Activated CD4-positive, alpha-beta T cell treated with anti-CD3 and anti-CD28 coated beads for 36 hours (primary cell): ENCODE results near the gene MPP4. TPM values are rescaled to one million over a fixed set of nuclear protein-coding genes. Genes with fewer than 3 reads are reported as not detected.

Experiments
- ATAC-seq: fragments of 200-7000 bp; cut with Tn5 transposase; one replicate; pipeline ENCODE4 v1.10.0; 2021; ENCODE audit warnings: mild to moderate bottlenecking, moderate library complexity
- CTCF ChIA-PET: fragments of 350-600 bp; sonication (Branson Sonifier 250); formaldehyde crosslinking; loops from one replicate; lab custom pipeline; 2021; ENCODE audit warnings: antibody characterized with exemption; lab: Charles Lee
- POLR2A ChIA-PET: fragments of 350-600 bp; sonication (Branson Sonifier 250); formaldehyde crosslinking; loops from one replicate; lab custom pipeline; 2021; ENCODE audit warnings: antibody characterized with exemption, inconsistent platforms; lab: Charles Lee
- DNase-seq: peaks from one replicate; pipeline ENCODE4 v3.0.0-alpha.2; 2020
- H3K27ac Mint-ChIP-seq: one replicate; pipeline ENCODE4 v1.8.0; 2021; ENCODE audit warnings: mixed read lengths
- H3K27me3 Mint-ChIP-seq: one replicate; pipeline ENCODE4 v1.8.0; 2021; ENCODE audit warnings: mixed read lengths
- H3K36me3 Mint-ChIP-seq: one replicate; pipeline ENCODE4 v1.8.0; 2021; ENCODE audit warnings: low read depth, mixed read lengths
- H3K4me1 Mint-ChIP-seq: one replicate; pipeline ENCODE4 v1.8.0; 2021; ENCODE audit warnings: mixed read lengths
- H3K4me3 Mint-ChIP-seq: one replicate; pipeline ENCODE4 v1.8.0; 2021; ENCODE audit warnings: mild to moderate bottlenecking, moderate library complexity, mixed read lengths
- H3K9me3 Mint-ChIP-seq: one replicate; pipeline ENCODE4 v1.8.0; 2021; ENCODE audit warnings: low read depth, mixed read lengths
- intact Hi-C, 2 experiments: fragments of 100-400 bp; cut with DNase I in 1 of 2; cut with micrococcal nuclease in 1 of 2; formaldehyde crosslinking; loops; one replicate each; pipeline versions ENCODE4 v1.14.2 to v1.15.1; 2022 to 2024; cut with DNase I, micrococcal nuclease
- total RNA-seq, 2 experiments: library from RNA; stranded (reverse); gene quantifications; one replicate each; pipeline ENCODE4 v1.2.3, GENCODE V29; 2021

MPP4 gene
- total RNA-seq, 2 experiments from 2014 or later: not detected

GRCh38 chr2:201644001-201644400 is 54.4 kb downstream of the MPP4 start:
- intact Hi-C loops: loop anchor here (5.0 to 10.0 kb wide), 9 partner anchors 138 to 1373 kb away; partner anchors contain the start of genes ALS2 (in 1 of the 2), BZW1 (in 1 of the 2), CASP10 (in 1 of the 2) and CASP8 (in 1 of the 2)

GRCh38 chr2:201643216-201643890 is 55.1 kb downstream of the MPP4 start, which contains the start of gene TMEM237:
Gene TMEM237 (minus strand): TSS chr2:201643503. CDS start chr2:201643400, 103 bp downstream.
- Mint-ChIP-seq H3K9me3 (no peaks in the 10 kb centered on the region), H3K4me3 (peak within 1 kb of the TSS; percentile 79), H3K27me3 (no peaks in the 10 kb centered on the region), H3K36me3 (no peaks in the 10 kb centered on the region), H3K4me1 (peaks cover 9% of the 10 kb centered on the region), H3K27ac (peak within 1 kb of the TSS; percentile 84)
- intact Hi-C loops: loop anchor here (2.0 to 10.0 kb wide), 12 partner anchors 139 to 1374 kb away; partner anchors contain the start of genes ALS2 (in 1 of the 2), BMPR2 (in 1 of the 2), BZW1 (in 1 of the 2) and CASP10 (in 1 of the 2)
- ChIA-PET POLR2A (interaction anchor here (1.0 kb wide), 1 partner anchor 410 kb away, joined by 3 read pairs; no protein-coding TSS in a partner anchor), CTCF (interaction anchor here (0.8 kb wide), 1 partner anchor 196 kb away, joined by 3 read pairs; no protein-coding TSS in a partner anchor)
- DNase-seq: peak; percentile 64
- peak; percentile 37 for ATAC-seq

More at GRCh38 chr2:201644001-201644400, 54.4 kb downstream of the MPP4 start:
- DNase-seq (no peak), ATAC-seq (no peak)
- ChIA-PET POLR2A (no interaction called here), CTCF (interaction anchor here (0.9 kb wide), 1 partner anchor 10 kb away, joined by 3 read pairs; no protein-coding TSS in a partner anchor)
- no peak overlapping the region for H3K27ac Mint-ChIP-seq
- peak overlapping the region; percentile 79 for H3K4me3 Mint-ChIP-seq
- peaks cover 2% of the 10 kb centered on the region for H3K27me3 Mint-ChIP-seq
- peaks cover 9% of the 10 kb centered on the region for H3K4me1 Mint-ChIP-seq
- H3K9me3 Mint-ChIP-seq: no peaks in the 10 kb centered on the region
- no peaks in the 10 kb centered on the region for H3K36me3 Mint-ChIP-seq

GRCh38 chr2:201642579-201643215 is 55.7 kb downstream of the MPP4 start:
- H3K4me3 Mint-ChIP-seq: peak overlapping the region; percentile 79
- no peaks in the 10 kb centered on the region for H3K36me3 Mint-ChIP-seq
- POLR2A ChIA-PET: interaction anchor here (0.6 to 1.0 kb wide), 2 partner anchors 190 to 409 kb away, joined by 3 to 4 read pairs; no protein-coding TSS in a partner anchor
- CTCF ChIA-PET: interaction anchor here (0.6 to 0.8 kb wide), 4 partner anchors 144 to 1380 kb away, joined by 3 read pairs; partner anchors contain the start of gene STRADB
- intact Hi-C loops: loop anchor here (1.0 to 10.0 kb wide), 14 partner anchors 139 to 1375 kb away; partner anchors contain the start of genes STRADB (in 2 of the 2), TRAK2 (in 2 of the 2), ALS2 (in 1 of the 2) and BMPR2 (in 1 of the 2)
- peak; percentile 82 for ATAC-seq
- H3K27me3 Mint-ChIP-seq: no peaks in the 10 kb centered on the region
- H3K4me1 Mint-ChIP-seq: peaks cover 9% of the 10 kb centered on the region
- peak overlapping the region; percentile 84 for H3K27ac Mint-ChIP-seq
- no peaks in the 10 kb centered on the region for H3K9me3 Mint-ChIP-seq
- DNase-seq: peak; percentile 91

GRCh38 chr2:201642086-201642578 is 56.3 kb downstream of the MPP4 start:
- DNase-seq: no peak
- H3K27ac Mint-ChIP-seq: peak overlapping the region; percentile 84
- H3K4me3 Mint-ChIP-seq: peak overlapping the region; percentile 79
- CTCF ChIA-PET: interaction anchor here (0.6 to 0.8 kb wide), 3 partner anchors 144 to 1381 kb away, joined by 3 read pairs; partner anchors contain the start of gene STRADB
- H3K4me1 Mint-ChIP-seq: peaks cover 9% of the 10 kb centered on the region
- H3K36me3 Mint-ChIP-seq: no peaks in the 10 kb centered on the region
- intact Hi-C loops: loop anchor here (1.0 to 10.0 kb wide), 14 partner anchors 139 to 1375 kb away; partner anchors contain the start of genes STRADB (in 2 of the 2), TRAK2 (in 2 of the 2), ALS2 (in 1 of the 2) and BMPR2 (in 1 of the 2)
- POLR2A ChIA-PET: interaction anchor here (0.6 kb wide), 1 partner anchor 189 kb away, joined by 4 read pairs; no protein-coding TSS in a partner anchor
- no peaks in the 10 kb centered on the region for H3K27me3 Mint-ChIP-seq
- no peaks in the 10 kb centered on the region for H3K9me3 Mint-ChIP-seq
- peak; percentile 37 for ATAC-seq

- DNase-seq (peak; percentile 31), ATAC-seq (peak; percentile 75)
- Mint-ChIP-seq H3K9me3 (no peaks in the 10 kb centered on the region), H3K27me3 (no peaks in the 10 kb centered on the region), H3K4me1 (peaks cover 9% of the 10 kb centered on the region), H3K27ac (no peak overlapping the region), H3K4me3 (no peak overlapping the region), H3K36me3 (peaks cover 5% of the 10 kb centered on the region)
- CTCF ChIA-PET: no interaction called here
- intact Hi-C loops: no loop called here
- POLR2A ChIA-PET: no interaction called here
These were observed 59.2 kb downstream of the MPP4 start for GRCh38 chr2:201639205-201639604.

GRCh38 chr2:201638326-201638725 is 60.1 kb downstream of the MPP4 start:
- intact Hi-C loops: no loop called here

GRCh38 chr2:201633661-201634249 is 64.7 kb downstream of the MPP4 start:
- POLR2A ChIA-PET: no interaction called here
- Mint-ChIP-seq H3K36me3 (peaks cover 11% of the 10 kb centered on the region), H3K9me3 (no peaks in the 10 kb centered on the region), H3K27me3 (no peaks in the 10 kb centered on the region), H3K4me3 (no peak overlapping the region), H3K4me1 (no peaks in the 10 kb centered on the region), H3K27ac (no peak overlapping the region)
- DNase-seq (no peak), ATAC-seq (no peak)
- intact Hi-C loops: no loop called here
- CTCF ChIA-PET: interaction anchor here (1.4 kb wide), 1 partner anchor 17 kb away, joined by 3 read pairs; no protein-coding TSS in a partner anchor

More at GRCh38 chr2:201638326-201638725, 60.1 kb downstream of the MPP4 start:
- DNase-seq: no peak
- Mint-ChIP-seq H3K27ac (no peak overlapping the region), H3K36me3 (peaks cover 5% of the 10 kb centered on the region), H3K27me3 (no peaks in the 10 kb centered on the region), H3K4me1 (peaks cover 4% of the 10 kb centered on the region), H3K4me3 (no peak overlapping the region), H3K9me3 (no peaks in the 10 kb centered on the region)
- ChIA-PET POLR2A (no interaction called here), CTCF (no interaction called here)
- no peak for ATAC-seq

GRCh38 chr2:201631041-201631440 is 67.4 kb downstream of the MPP4 start:
- ATAC-seq: no peak
- POLR2A ChIA-PET: no interaction called here

GRCh38 chr2:201630577-201630976 is 67.9 kb downstream of the MPP4 start:
- ChIA-PET POLR2A (no interaction called here), CTCF (no interaction called here)
- H3K9me3 Mint-ChIP-seq: no peaks in the 10 kb centered on the region
- peaks cover 11% of the 10 kb centered on the region for H3K36me3 Mint-ChIP-seq
- H3K27ac Mint-ChIP-seq: no peak overlapping the region
- ATAC-seq (no peak), DNase-seq (no peak)
- H3K27me3 Mint-ChIP-seq: no peaks in the 10 kb centered on the region
- intact Hi-C loops: no loop called here
- H3K4me3 Mint-ChIP-seq: no peak overlapping the region
- no peaks in the 10 kb centered on the region for H3K4me1 Mint-ChIP-seq

More at GRCh38 chr2:201631041-201631440, 67.4 kb downstream of the MPP4 start:
- Mint-ChIP-seq H3K27ac (no peak overlapping the region), H3K27me3 (no peaks in the 10 kb centered on the region), H3K4me3 (no peak overlapping the region), H3K9me3 (no peaks in the 10 kb centered on the region), H3K36me3 (peaks cover 11% of the 10 kb centered on the region), H3K4me1 (no peaks in the 10 kb centered on the region)
- CTCF ChIA-PET: no interaction called here
- intact Hi-C loops: no loop called here
- DNase-seq: no peak

GRCh38 chr2:201628545-201628944 is 69.9 kb downstream of the MPP4 start:
- CTCF ChIA-PET: no interaction called here
- H3K27ac Mint-ChIP-seq: no peak overlapping the region

More at GRCh38 chr2:201628545-201628944, 69.9 kb downstream of the MPP4 start:
- POLR2A ChIA-PET: no interaction called here
- H3K36me3 Mint-ChIP-seq: peaks cover 6% of the 10 kb centered on the region
- intact Hi-C loops: no loop called here
- no peaks in the 10 kb centered on the region for H3K27me3 Mint-ChIP-seq
- ATAC-seq: no peak
- no peak for DNase-seq
- H3K9me3 Mint-ChIP-seq: no peaks in the 10 kb centered on the region
- no peak overlapping the region for H3K4me3 Mint-ChIP-seq
- no peaks in the 10 kb centered on the region for H3K4me1 Mint-ChIP-seq
